PC-9 (cell line): Measurements from ENCODE around the gene CBY1.

Source experiments
- EZH2 ChIP-seq: fragments of 200-600 bp; sonication (generic); IDR thresholded peaks from 2 replicates; pipeline ENCODE4 v1.8.0; 2017; ENCODE audit warnings: antibody characterized with exemption, low read depth
- TF ChIP-seq, protein P1 (sequence below): fragments of 200-600 bp; sonication (generic); conservative IDR thresholded peaks from 2 replicates; pipeline ENCODE4 v1.6.1; 2017; ENCODE audit warnings: mixed run types, antibody characterized with exemption, mild to moderate bottlenecking, moderate library complexity

DNA sequence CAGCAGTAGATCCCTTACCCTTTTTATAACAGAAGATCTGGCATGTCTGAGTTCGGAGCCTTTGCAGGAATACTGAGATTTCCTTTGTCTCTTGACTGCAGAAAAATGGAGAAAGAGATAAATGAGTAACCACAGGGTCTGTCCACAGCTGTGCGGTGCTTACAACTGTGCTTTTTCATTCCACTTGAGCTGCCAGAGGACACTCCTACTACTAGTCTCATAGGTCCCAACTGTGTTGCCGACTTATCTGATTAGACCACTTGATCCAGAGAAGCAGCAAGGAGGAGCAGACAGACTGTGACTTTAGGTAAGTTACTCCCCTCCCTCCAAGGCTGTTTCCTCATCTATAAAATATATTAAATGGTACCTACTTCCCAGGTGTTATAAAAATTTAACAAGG lies 17.7 kb upstream of the CBY1 start:
- TF ChIP-seq, protein P1, sequence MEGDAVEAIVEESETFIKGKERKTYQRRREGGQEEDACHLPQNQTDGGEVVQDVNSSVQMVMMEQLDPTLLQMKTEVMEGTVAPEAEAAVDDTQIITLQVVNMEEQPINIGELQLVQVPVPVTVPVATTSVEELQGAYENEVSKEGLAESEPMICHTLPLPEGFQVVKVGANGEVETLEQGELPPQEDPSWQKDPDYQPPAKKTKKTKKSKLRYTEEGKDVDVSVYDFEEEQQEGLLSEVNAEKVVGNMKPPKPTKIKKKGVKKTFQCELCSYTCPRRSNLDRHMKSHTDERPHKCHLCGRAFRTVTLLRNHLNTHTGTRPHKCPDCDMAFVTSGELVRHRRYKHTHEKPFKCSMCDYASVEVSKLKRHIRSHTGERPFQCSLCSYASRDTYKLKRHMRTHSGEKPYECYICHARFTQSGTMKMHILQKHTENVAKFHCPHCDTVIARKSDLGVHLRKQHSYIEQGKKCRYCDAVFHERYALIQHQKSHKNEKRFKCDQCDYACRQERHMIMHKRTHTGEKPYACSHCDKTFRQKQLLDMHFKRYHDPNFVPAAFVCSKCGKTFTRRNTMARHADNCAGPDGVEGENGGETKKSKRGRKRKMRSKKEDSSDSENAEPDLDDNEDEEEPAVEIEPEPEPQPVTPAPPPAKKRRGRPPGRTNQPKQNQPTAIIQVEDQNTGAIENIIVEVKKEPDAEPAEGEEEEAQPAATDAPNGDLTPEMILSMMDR, result no peak
- no peak for TF ChIP-seq EZH2
